ENCODE data around the gene SYTL4. TPM values are rescaled to one million over a fixed set of nuclear protein-coding genes. Genes with fewer than 3 reads are reported as not detected.
"Not testable (repeated sequence)": the region's sequence is repeated elsewhere in the genome, so short reads cannot be mapped to it uniquely, and the experiment has no call there.

The SYTL4 gene
- total RNA-seq (17.5 and 37.5 TPM in 2 replicates), polyA plus RNA-seq (23.9 and 41.3 TPM in 2 replicates)

- H3K27me3 ChIP-seq = peaks cover 10% of the 10 kb centered on the region
- no peaks in the 10 kb centered on the region for H3K9me3 ChIP-seq (ENCODE audit: low read depth)
- no peak for TF ChIP-seq CTCF (IDR thresholded peaks at IDR 0.05; ENCODE audit: low read depth, low read length)
- H3K4me1 ChIP-seq (ENCODE audit: low read depth) = no peaks in the 10 kb centered on the region
- no peaks in the 10 kb centered on the region for H3K36me3 ChIP-seq
- DNase-seq (ENCODE audit: low read depth in 1 of 2, low spot score in 1 of 2) = peak in 1 of 2 donors; percentile 28
- H3K4me3 ChIP-seq = peak within 1 kb of the TSS; percentile 48
- no peak within 1 kb of the TSS for H3K27ac ChIP-seq
Measured at GRCh38 chrX:100731441-100732281, at the start of gene SYTL4. Gene SYTL4, minus strand, starts transcription at chrX:100732121. Its CDS starts 30,084 bp downstream, at chrX:100702037.

- not testable (repeated sequence) for H3K27ac ChIP-seq; H3K36me3 ChIP-seq; DNase-seq (ENCODE audit: low read depth in 1 of 2, low spot score in 1 of 2); H3K27me3 ChIP-seq; H3K4me3 ChIP-seq; H3K4me1 ChIP-seq (ENCODE audit: low read depth); H3K9me3 ChIP-seq (ENCODE audit: low read depth)
Measured at GRCh38 chrX:100769439-100769838, 37.5 kb upstream of the SYTL4 start.

- no peaks in the 10 kb centered on the region for H3K4me1 ChIP-seq (ENCODE audit: low read depth)
- H3K9me3 ChIP-seq (ENCODE audit: low read depth) = no peaks in the 10 kb centered on the region
- peak; percentile 95 for TF ChIP-seq CTCF (IDR thresholded peaks at IDR 0.05; ENCODE audit: low read depth, low read length)
- no peaks in the 10 kb centered on the region for H3K27me3 ChIP-seq
- H3K36me3 ChIP-seq = no peaks in the 10 kb centered on the region
- H3K27ac ChIP-seq = no peak overlapping the region
- no peak overlapping the region for H3K4me3 ChIP-seq
- peak; percentile 76 to 83 for DNase-seq (ENCODE audit: low read depth in 1 of 2, low spot score in 1 of 2)
Measured at GRCh38 chrX:100768679-100769338, 36.9 kb upstream of the SYTL4 start.

- no peak for DNase-seq (ENCODE audit: low read depth in 1 of 2, low spot score in 1 of 2)
Measured at GRCh38 chrX:100750883-100751282, 19.0 kb upstream of the SYTL4 start.

GRCh38 chrX:100748108-100748507 is 16.2 kb upstream of the SYTL4 start:
- Histone ChIP-seq H3K27me3 (no peaks in the 10 kb centered on the region), H3K36me3 (no peaks in the 10 kb centered on the region), H3K4me1 (ENCODE audit: low read depth) (no peaks in the 10 kb centered on the region), H3K4me3 (no peak overlapping the region), H3K9me3 (ENCODE audit: low read depth) (no peaks in the 10 kb centered on the region), H3K27ac (no peak overlapping the region)
- DNase-seq (ENCODE audit: low read depth in 1 of 2, low spot score in 1 of 2) = no peak
- no peak for TF ChIP-seq CTCF (IDR thresholded peaks at IDR 0.05; ENCODE audit: low read depth, low read length)

More at GRCh38 chrX:100750883-100751282, 19.0 kb upstream of the SYTL4 start:
- H3K27ac ChIP-seq = no peak overlapping the region
- no peaks in the 10 kb centered on the region for H3K4me1 ChIP-seq (ENCODE audit: low read depth)
- no peak overlapping the region for H3K4me3 ChIP-seq
- H3K27me3 ChIP-seq = no peaks in the 10 kb centered on the region
- H3K9me3 ChIP-seq (ENCODE audit: low read depth) = no peaks in the 10 kb centered on the region
- no peaks in the 10 kb centered on the region for H3K36me3 ChIP-seq
- no peak for TF ChIP-seq CTCF (IDR thresholded peaks at IDR 0.05; ENCODE audit: low read depth, low read length)

- Histone ChIP-seq H3K4me3 (no peak overlapping the region), H3K36me3 (no peaks in the 10 kb centered on the region), H3K9me3 (ENCODE audit: low read depth) (no peaks in the 10 kb centered on the region), H3K27ac (no peak overlapping the region), H3K4me1 (ENCODE audit: low read depth) (no peaks in the 10 kb centered on the region), H3K27me3 (no peaks in the 10 kb centered on the region)
- no peak for TF ChIP-seq CTCF (IDR thresholded peaks at IDR 0.05; ENCODE audit: low read depth, low read length)
- DNase-seq (ENCODE audit: low read depth in 1 of 2, low spot score in 1 of 2) = peak in 1 of 2 donors; percentile 37
Measured at GRCh38 chrX:100747703-100748102, 15.8 kb upstream of the SYTL4 start.
